ENCODE results near the gene CD2AP.

DNA sequence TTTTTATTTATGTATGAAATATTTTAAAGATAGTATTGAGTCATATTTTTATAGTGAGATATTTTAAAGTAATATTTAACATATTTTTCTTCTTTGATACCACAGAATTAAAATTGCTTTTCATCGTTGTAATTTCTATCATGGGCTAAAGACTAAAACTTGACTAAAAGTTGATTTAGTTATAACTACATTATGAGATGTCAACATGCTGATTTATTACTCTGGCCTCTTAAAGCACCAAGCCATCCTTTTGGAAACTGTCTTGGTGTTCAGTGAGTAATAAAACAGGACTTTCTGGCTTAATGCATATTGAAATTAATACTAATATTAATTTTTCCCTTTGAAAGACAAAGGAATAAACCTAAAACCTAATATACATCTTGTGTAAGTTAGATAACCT, 125.6 kb downstream of the CD2AP start:
- TF ChIP-seq, protein P1, sequence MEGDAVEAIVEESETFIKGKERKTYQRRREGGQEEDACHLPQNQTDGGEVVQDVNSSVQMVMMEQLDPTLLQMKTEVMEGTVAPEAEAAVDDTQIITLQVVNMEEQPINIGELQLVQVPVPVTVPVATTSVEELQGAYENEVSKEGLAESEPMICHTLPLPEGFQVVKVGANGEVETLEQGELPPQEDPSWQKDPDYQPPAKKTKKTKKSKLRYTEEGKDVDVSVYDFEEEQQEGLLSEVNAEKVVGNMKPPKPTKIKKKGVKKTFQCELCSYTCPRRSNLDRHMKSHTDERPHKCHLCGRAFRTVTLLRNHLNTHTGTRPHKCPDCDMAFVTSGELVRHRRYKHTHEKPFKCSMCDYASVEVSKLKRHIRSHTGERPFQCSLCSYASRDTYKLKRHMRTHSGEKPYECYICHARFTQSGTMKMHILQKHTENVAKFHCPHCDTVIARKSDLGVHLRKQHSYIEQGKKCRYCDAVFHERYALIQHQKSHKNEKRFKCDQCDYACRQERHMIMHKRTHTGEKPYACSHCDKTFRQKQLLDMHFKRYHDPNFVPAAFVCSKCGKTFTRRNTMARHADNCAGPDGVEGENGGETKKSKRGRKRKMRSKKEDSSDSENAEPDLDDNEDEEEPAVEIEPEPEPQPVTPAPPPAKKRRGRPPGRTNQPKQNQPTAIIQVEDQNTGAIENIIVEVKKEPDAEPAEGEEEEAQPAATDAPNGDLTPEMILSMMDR (IDR thresholded peaks at IDR 0.05) = no peak
- TF ChIP-seq EP300 (IDR thresholded peaks at IDR 0.05; ENCODE audit: low read depth) (no peak), POLR2A (IDR thresholded peaks at IDR 0.05) (no peak), POLR2AphosphoS5 (IDR thresholded peaks at IDR 0.05) (no peak)

All from transverse colon (tissue), 4 donors.